IPS-18c (cell line): Measurements from ENCODE around the gene FAM53B.

Source experiments
- H3K4me3 ChIP-seq: 2 replicates; pipeline ENCODE4 v1.7.0; 2013; ENCODE audit warnings: low read depth, mild to moderate bottlenecking, low read length, moderate library complexity; ENCODE audit not compliant: insufficient read depth
- H3K9me3 ChIP-seq: one replicate; pipeline ENCODE4 v1.6.1; 2013; ENCODE audit warnings: mild to moderate bottlenecking, low read length, moderate library complexity; ENCODE audit not compliant: control insufficient read depth, insufficient read depth

The FAM53B gene

GRCh38 chr10:124745252-124745651, 1.1 kb upstream of the FAM53B start:
- no peak overlapping the region for H3K4me3 ChIP-seq

GRCh38 chr10:124743191-124744101, 732 bp downstream of the FAM53B start:
- Histone ChIP-seq H3K9me3 (no peaks in the 10 kb centered on the region), H3K4me3 (peak overlapping the region; percentile 56)

More at GRCh38 chr10:124745252-124745651, 1.1 kb upstream of the FAM53B start:
- no peaks in the 10 kb centered on the region for H3K9me3 ChIP-seq

GRCh38 chr10:124742413-124743190, 1.6 kb downstream of the FAM53B start:
- H3K4me3 ChIP-seq, result peak overlapping the region; percentile 56
- H3K9me3 ChIP-seq, result no peaks in the 10 kb centered on the region

- Histone ChIP-seq H3K9me3 (no peaks in the 10 kb centered on the region), H3K4me3 (no peak overlapping the region; the same call in 1 of the 2 replicates)
These were observed 2.2 kb downstream of the FAM53B start for GRCh38 chr10:124741922-124742412.

GRCh38 chr10:124741281-124741921, 2.8 kb downstream of the FAM53B start:
- H3K9me3 ChIP-seq, result no peaks in the 10 kb centered on the region
- H3K4me3 ChIP-seq, result no peak overlapping the region

- H3K9me3 ChIP-seq, result no peaks in the 10 kb centered on the region
- peak overlapping the region; percentile 21; the same call in 1 of the 2 replicates for H3K4me3 ChIP-seq
These were observed 3.6 kb downstream of the FAM53B start for GRCh38 chr10:124740369-124741280.

GRCh38 chr10:124739986-124740368, 4.2 kb downstream of the FAM53B start:
- no peaks in the 10 kb centered on the region for H3K9me3 ChIP-seq
- H3K4me3 ChIP-seq, result peak overlapping the region; percentile 34; the same call in 1 of the 2 replicates

- Histone ChIP-seq H3K4me3 (peak overlapping the region; percentile 34), H3K9me3 (no peaks in the 10 kb centered on the region)
These were observed 4.9 kb downstream of the FAM53B start for GRCh38 chr10:124739119-124739921.

- Histone ChIP-seq H3K4me3 (no peak overlapping the region), H3K9me3 (no peaks in the 10 kb centered on the region)
These were observed 5.7 kb downstream of the FAM53B start for GRCh38 chr10:124738441-124738840.

- no peak overlapping the region for H3K4me3 ChIP-seq
- H3K9me3 ChIP-seq, result no peaks in the 10 kb centered on the region
These were observed 6.5 kb downstream of the FAM53B start for GRCh38 chr10:124737708-124738107.

- Histone ChIP-seq H3K4me3 (no peak overlapping the region), H3K9me3 (no peaks in the 10 kb centered on the region)
These were observed 7.0 kb downstream of the FAM53B start for GRCh38 chr10:124737221-124737620.

- Histone ChIP-seq H3K9me3 (no peaks in the 10 kb centered on the region), H3K4me3 (peak overlapping the region; percentile 1; the same call in 1 of the 2 replicates)
These were observed 7.6 kb downstream of the FAM53B start for GRCh38 chr10:124736491-124737136.

- no peak overlapping the region for H3K4me3 ChIP-seq
- H3K9me3 ChIP-seq, result no peaks in the 10 kb centered on the region
These were observed 8.5 kb downstream of the FAM53B start for GRCh38 chr10:124735491-124736286.

GRCh38 chr10:124734311-124735166, 9.6 kb downstream of the FAM53B start:
- no peaks in the 10 kb centered on the region for H3K9me3 ChIP-seq

More at GRCh38 chr10:124734311-124735166, 9.6 kb downstream of the FAM53B start:
- no peak overlapping the region for H3K4me3 ChIP-seq
